RPMI8226 (cell line): Measurements from ENCODE around the gene MAP3K3.

Experiments used
- DNase-seq: peaks from one replicate; pipeline ENCODE4 v3.0.0-alpha.2; 2015

Gene MAP3K3

GRCh38 chr17:63653050-63653449 lies 30.8 kb downstream of the MAP3K3 start:
- no peak for DNase-seq

- no peak for DNase-seq
Measured at GRCh38 chr17:63657786-63658185, 35.6 kb downstream of the MAP3K3 start.

- no peak for DNase-seq
Measured at GRCh38 chr17:63658366-63658765, 36.1 kb downstream of the MAP3K3 start.

- no peak for DNase-seq
Measured at GRCh38 chr17:63659850-63660249, 37.6 kb downstream of the MAP3K3 start.

GRCh38 chr17:63665527-63666214 lies 43.5 kb downstream of the MAP3K3 start:
- DNase-seq, result no peak

- no peak for DNase-seq
Measured at GRCh38 chr17:63672856-63673255, 50.6 kb downstream of the MAP3K3 start.

GRCh38 chr17:63675231-63675606 lies 53.0 kb downstream of the MAP3K3 start:
- no peak for DNase-seq

GRCh38 chr17:63675607-63676546 lies 53.7 kb downstream of the MAP3K3 start:
- no peak for DNase-seq

GRCh38 chr17:63676584-63676983 lies 54.4 kb downstream of the MAP3K3 start:
- DNase-seq, result no peak

- DNase-seq, result no peak
Measured at GRCh38 chr17:63679214-63679613, 57.0 kb downstream of the MAP3K3 start.

GRCh38 chr17:63680700-63681099 lies 58.5 kb downstream of the MAP3K3 start:
- DNase-seq, result no peak

- DNase-seq, result no peak
Measured at GRCh38 chr17:63681530-63681929, 59.3 kb downstream of the MAP3K3 start.

GRCh38 chr17:63682441-63682840 lies 60.2 kb downstream of the MAP3K3 start:
- no peak for DNase-seq

- DNase-seq, result no peak
Measured at GRCh38 chr17:63682981-63683380, 60.8 kb downstream of the MAP3K3 start.

- no peak for DNase-seq
Measured at GRCh38 chr17:63685041-63685440, 62.8 kb downstream of the MAP3K3 start.

- no peak for DNase-seq
Measured at GRCh38 chr17:63685578-63685977, 63.4 kb downstream of the MAP3K3 start.

GRCh38 chr17:63686138-63686685 lies 64.0 kb downstream of the MAP3K3 start:
- DNase-seq, result no peak

GRCh38 chr17:63688396-63689020 lies 66.3 kb downstream of the MAP3K3 start:
- no peak for DNase-seq

- no peak for DNase-seq
Measured at GRCh38 chr17:63689479-63689878, 67.3 kb downstream of the MAP3K3 start.

GRCh38 chr17:63692195-63692816 lies 70.1 kb downstream of the MAP3K3 start:
- no peak for DNase-seq

- no peak for DNase-seq
Measured at GRCh38 chr17:63693411-63694113, 71.3 kb downstream of the MAP3K3 start.

GRCh38 chr17:63694229-63694949 lies 72.2 kb downstream of the MAP3K3 start:
- no peak for DNase-seq
